Keratinocyte (primary cell): ENCODE measurements around the gene CDC42EP5. TPM values are rescaled to one million over a fixed set of nuclear protein-coding genes. Genes with fewer than 3 reads are reported as not detected.

Source experiments
- DNase-seq: peaks from one replicate; pipeline ENCODE4 v3.0.0-alpha.2; 2011; ENCODE audit warnings: low read depth, missing footprints, low spot score
- FAIRE-seq: peaks from 2 replicates; lab custom pipeline; 2011; peaks lifted over from hg19 to GRCh38; lab: Jason Lieb, UNC
- H2AFZ ChIP-seq: 2 replicates; pipeline ENCODE4 v1.6.0; 2012; ENCODE audit warnings: low read length, control low read depth, inconsistent platforms; ENCODE audit not compliant: control insufficient read depth
- H3K27ac ChIP-seq: 2 replicates; pipeline ENCODE4 v1.5.1; 2011; ENCODE audit warnings: low read length; ENCODE audit not compliant: control insufficient read depth, insufficient read depth
- H3K27me3 ChIP-seq: 3 replicates; pipeline ENCODE4 v1.6.0; 2011; ENCODE audit warnings: low read length; ENCODE audit not compliant: control insufficient read depth, insufficient read depth; ENCODE audit errors: extremely low read depth
- H3K36me3 ChIP-seq, 2 experiments: 2 replicates in 1 of 2; 3 replicates in 1 of 2; pipeline ENCODE4 v1.5.1; 2011; ENCODE audit warnings: low read length in 2 of 2, mild to moderate bottlenecking in 1 of 2; ENCODE audit not compliant: control insufficient read depth in 2 of 2, insufficient read depth in 2 of 2; ENCODE audit errors: extremely low read depth in 1 of 2
- H3K4me1 ChIP-seq: 3 replicates; pipeline ENCODE4 v1.5.1; 2011; ENCODE audit warnings: low read length; ENCODE audit not compliant: control insufficient read depth, insufficient read depth; ENCODE audit errors: extremely low read depth
- H3K4me2 ChIP-seq: 3 replicates; pipeline ENCODE4 v1.6.0; 2011; ENCODE audit warnings: low read depth, low read length; ENCODE audit not compliant: control insufficient read depth, insufficient read depth; ENCODE audit errors: extremely low read depth
- H3K4me3 ChIP-seq, 3 experiments: fragments of 200-600 bp in 1 of 3; sonication (generic) in 1 of 3; 2 replicates in 2 of 3; 3 replicates in 1 of 3; pipeline ENCODE4 v1.5.1; 2011 to 2016; ENCODE audit warnings: low read length in 3 of 3, mild to moderate bottlenecking in 3 of 3, control low read depth in 2 of 3, inconsistent platforms in 1 of 3, low read depth in 1 of 3, mixed read lengths in 1 of 3, mixed run types in 1 of 3, moderate library complexity in 1 of 3; ENCODE audit not compliant: control insufficient read depth in 2 of 3, insufficient read depth in 2 of 3; ENCODE audit errors: extremely low read depth in 1 of 3
- H3K79me2 ChIP-seq: 2 replicates; pipeline ENCODE4 v1.6.0; 2012; ENCODE audit warnings: low read length; ENCODE audit not compliant: control insufficient read depth, insufficient read depth
- H3K9ac ChIP-seq: 3 replicates; pipeline ENCODE4 v1.6.0; 2011; ENCODE audit warnings: low read length; ENCODE audit not compliant: control insufficient read depth, insufficient read depth; ENCODE audit errors: extremely low read depth
- H3K9me1 ChIP-seq: 3 replicates; pipeline ENCODE4 v1.6.0; 2011; ENCODE audit warnings: low read length; ENCODE audit not compliant: control insufficient read depth, insufficient read depth; ENCODE audit errors: extremely low read depth
- H3K9me3 ChIP-seq: 2 replicates; pipeline ENCODE4 v1.5.1; 2012; ENCODE audit warnings: low read depth, low read length; ENCODE audit not compliant: control insufficient read depth
- H4K20me1 ChIP-seq: 3 replicates; pipeline ENCODE4 v1.6.0; 2011; ENCODE audit warnings: low read length; ENCODE audit not compliant: control insufficient read depth, insufficient read depth; ENCODE audit errors: extremely low read depth
- EZH2 ChIP-seq: IDR thresholded peaks from one replicate; pipeline ENCODE4 v1.6.1; 2012; ENCODE audit warnings: inconsistent platforms, mild to moderate bottlenecking, low read length, moderate library complexity
- dilution Hi-C: fragments of 300-500 bp; cut with MboI; formaldehyde crosslinking; loops from one replicate; pipeline ENCODE4 v1.7.0; 2020; ENCODE audit warnings: low sequenced_read_pairs; ENCODE audit not compliant: extremely low pct_ligation_motif_present
- polyA plus RNA-seq, 5 experiments: library from polyadenylated mRNA; depleted of rRNA in 3 of 5; stranded (reverse) in 3 of 5; stranded (forward) in 1 of 5; unstranded in 1 of 5; fragments of >200 nt; gene quantifications; 1 replicate in 1 of 5; 2 replicates in 3 of 5; 3 replicates in 1 of 5; pipeline versions ENCODE4 v1.2.1 to v1.2.3, GENCODE V29; 2011 to 2012; ENCODE audit warnings: missing spikeins in 2 of 5, low read depth in 1 of 5, low replicate concordance in 1 of 5
- TF ChIP-seq, protein P1 (sequence below), 3 experiments: IDR thresholded peaks in 1 of 3; conservative IDR thresholded peaks in 1 of 3; optimal IDR thresholded peaks in 1 of 3; 2 replicates in 2 of 3; 3 replicates in 1 of 3; pipeline versions ENCODE3 to v1.5.1; 2011; ENCODE audit warnings: low read length in 3 of 3, mild to moderate bottlenecking in 3 of 3, moderate library complexity in 2 of 3, control low read depth in 1 of 3, inconsistent platforms in 1 of 3; ENCODE audit not compliant: insufficient read depth in 2 of 3; ENCODE audit errors: extremely low read depth in 1 of 3

The CDC42EP5 gene
- polyA plus RNA-seq, 1 donor (not counting 4 experiments of a cell fraction or from before 2014, with no cell fraction given) = 8.6 TPM

GRCh38 chr19:54418930-54419800 lies 53.9 kb downstream of the CDC42EP5 start:
- no peak overlapping the region for H3K4me2 ChIP-seq
- H3K27ac ChIP-seq = no peak overlapping the region
- no peaks in the 10 kb centered on the region for H3K4me1 ChIP-seq
- H2AFZ ChIP-seq = no peak overlapping the region
- H4K20me1 ChIP-seq = no peaks in the 10 kb centered on the region
- TF ChIP-seq, protein P1, sequence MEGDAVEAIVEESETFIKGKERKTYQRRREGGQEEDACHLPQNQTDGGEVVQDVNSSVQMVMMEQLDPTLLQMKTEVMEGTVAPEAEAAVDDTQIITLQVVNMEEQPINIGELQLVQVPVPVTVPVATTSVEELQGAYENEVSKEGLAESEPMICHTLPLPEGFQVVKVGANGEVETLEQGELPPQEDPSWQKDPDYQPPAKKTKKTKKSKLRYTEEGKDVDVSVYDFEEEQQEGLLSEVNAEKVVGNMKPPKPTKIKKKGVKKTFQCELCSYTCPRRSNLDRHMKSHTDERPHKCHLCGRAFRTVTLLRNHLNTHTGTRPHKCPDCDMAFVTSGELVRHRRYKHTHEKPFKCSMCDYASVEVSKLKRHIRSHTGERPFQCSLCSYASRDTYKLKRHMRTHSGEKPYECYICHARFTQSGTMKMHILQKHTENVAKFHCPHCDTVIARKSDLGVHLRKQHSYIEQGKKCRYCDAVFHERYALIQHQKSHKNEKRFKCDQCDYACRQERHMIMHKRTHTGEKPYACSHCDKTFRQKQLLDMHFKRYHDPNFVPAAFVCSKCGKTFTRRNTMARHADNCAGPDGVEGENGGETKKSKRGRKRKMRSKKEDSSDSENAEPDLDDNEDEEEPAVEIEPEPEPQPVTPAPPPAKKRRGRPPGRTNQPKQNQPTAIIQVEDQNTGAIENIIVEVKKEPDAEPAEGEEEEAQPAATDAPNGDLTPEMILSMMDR (optimal IDR thresholded peaks at IDR 0.05 in 1 of 3, IDR thresholded peaks at IDR 0.05 in 1 of 3, conservative IDR thresholded peaks at IDR 0.05 in 1 of 3; ENCODE audit: extremely low read depth in 1 of 3, insufficient read depth in 2 of 3, low read length in 3 of 3) = no peak
- no peak for TF ChIP-seq EZH2
- no peak for FAIRE-seq
- dilution Hi-C loops = no loop called here
- H3K36me3 ChIP-seq = no peaks in the 10 kb centered on the region
- H3K4me3 ChIP-seq = no peak overlapping the region
- H3K27me3 ChIP-seq = peaks cover 56% of the 10 kb centered on the region
- no peaks in the 10 kb centered on the region for H3K79me2 ChIP-seq
- H3K9me1 ChIP-seq = no peaks in the 10 kb centered on the region
- no peak overlapping the region for H3K9ac ChIP-seq
- no peak for DNase-seq
- H3K9me3 ChIP-seq = peaks cover under 1% of the 10 kb centered on the region

- H3K9me1 ChIP-seq = no peaks in the 10 kb centered on the region
- no peak for TF ChIP-seq EZH2
- no peaks in the 10 kb centered on the region for H4K20me1 ChIP-seq
- FAIRE-seq (no peak), DNase-seq (no peak)
- no peaks in the 10 kb centered on the region for H3K79me2 ChIP-seq
- no peak overlapping the region for H3K4me3 ChIP-seq
- H3K27me3 ChIP-seq = peaks cover 56% of the 10 kb centered on the region
- H3K9ac ChIP-seq = no peak overlapping the region
- H3K4me2 ChIP-seq = no peak overlapping the region
- H3K4me1 ChIP-seq = no peaks in the 10 kb centered on the region
- H2AFZ ChIP-seq = no peak overlapping the region
- peaks cover 3% of the 10 kb centered on the region for H3K9me3 ChIP-seq
- dilution Hi-C loops = no loop called here
- no peak overlapping the region for H3K27ac ChIP-seq
- no peaks in the 10 kb centered on the region for H3K36me3 ChIP-seq
Observed at GRCh38 chr19:54418030-54418929, 54.8 kb downstream of the CDC42EP5 start.
